Peyer's patch (tissue), 4 donors: Measurements from ENCODE around the gene ATG5.

ENCODE experiments used
- POLR2A ChIP-seq, 2 donors: fragments of 450-650 bp; IDR thresholded peaks; one replicate each; pipeline ENCODE4 v1.5.1; 2017; ENCODE audit warnings: antibody characterized with exemption in 2 of 2, mild to moderate bottlenecking in 2 of 2, moderate library complexity in 2 of 2
- TF ChIP-seq, protein P1 (sequence below), 6 experiments: fragments of 450-650 bp in 4 of 6; fragments of 200-600 bp in 2 of 6; sonication (generic) in 1 of 6; IDR thresholded peaks; one replicate each; pipeline ENCODE4 v1.5.1; 2017 to 2019; ENCODE audit warnings: antibody characterized with exemption in 6 of 6, mild to moderate bottlenecking in 3 of 6, moderate library complexity in 1 of 6

DNA sequence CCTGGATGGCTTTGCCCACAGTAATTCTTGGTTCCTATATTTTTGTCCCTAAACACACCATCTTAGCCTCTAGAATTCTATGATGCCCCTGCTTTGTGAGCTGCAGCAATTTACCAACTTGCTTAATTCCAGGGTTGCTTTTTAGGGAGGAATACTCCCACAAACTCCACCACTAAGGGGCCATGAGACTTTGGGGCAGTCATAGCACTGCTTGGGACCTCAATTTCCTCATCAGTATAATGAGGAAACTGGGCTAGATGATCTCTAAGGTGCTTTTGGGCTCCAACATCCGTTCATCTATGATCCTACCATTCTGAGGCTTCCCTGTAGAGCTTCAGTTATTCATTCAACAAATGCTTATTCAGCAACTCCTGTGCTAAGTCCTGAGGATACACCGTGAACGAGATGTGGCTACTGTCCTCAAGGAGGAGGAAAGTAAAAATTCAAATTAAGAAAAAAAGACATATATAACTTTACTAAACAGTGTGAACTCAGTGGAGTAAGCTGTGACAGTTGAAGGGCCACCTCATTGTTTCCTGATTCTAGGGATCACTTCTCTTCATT is 164.2 kb downstream of the ATG5 start:
- no peak for TF ChIP-seq POLR2A (IDR thresholded peaks at IDR 0.05)
- TF ChIP-seq, protein P1, sequence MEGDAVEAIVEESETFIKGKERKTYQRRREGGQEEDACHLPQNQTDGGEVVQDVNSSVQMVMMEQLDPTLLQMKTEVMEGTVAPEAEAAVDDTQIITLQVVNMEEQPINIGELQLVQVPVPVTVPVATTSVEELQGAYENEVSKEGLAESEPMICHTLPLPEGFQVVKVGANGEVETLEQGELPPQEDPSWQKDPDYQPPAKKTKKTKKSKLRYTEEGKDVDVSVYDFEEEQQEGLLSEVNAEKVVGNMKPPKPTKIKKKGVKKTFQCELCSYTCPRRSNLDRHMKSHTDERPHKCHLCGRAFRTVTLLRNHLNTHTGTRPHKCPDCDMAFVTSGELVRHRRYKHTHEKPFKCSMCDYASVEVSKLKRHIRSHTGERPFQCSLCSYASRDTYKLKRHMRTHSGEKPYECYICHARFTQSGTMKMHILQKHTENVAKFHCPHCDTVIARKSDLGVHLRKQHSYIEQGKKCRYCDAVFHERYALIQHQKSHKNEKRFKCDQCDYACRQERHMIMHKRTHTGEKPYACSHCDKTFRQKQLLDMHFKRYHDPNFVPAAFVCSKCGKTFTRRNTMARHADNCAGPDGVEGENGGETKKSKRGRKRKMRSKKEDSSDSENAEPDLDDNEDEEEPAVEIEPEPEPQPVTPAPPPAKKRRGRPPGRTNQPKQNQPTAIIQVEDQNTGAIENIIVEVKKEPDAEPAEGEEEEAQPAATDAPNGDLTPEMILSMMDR (IDR thresholded peaks at IDR 0.05) = no peak
